K562 (cell line): ENCODE measurements around the gene ARHGEF17. TPM values are rescaled to one million over a fixed set of nuclear protein-coding genes. Genes with fewer than 3 reads are reported as not detected.

Experiments used
- ATAC-seq: fragments of 200-7000 bp; cut with Tn5 transposase; 3 replicates; pipeline ENCODE4 v1.9.1; 2020; ENCODE audit warnings: moderate library complexity
- BruUV-seq: library from RNA; stranded (reverse); fragments of 400-500 nt; replicated peaks from 2 replicates; lab custom pipeline; 2021; lab: Mats Ljungman, UMichigan
- CTCF ChIA-PET: fragments of 300-600 bp; formaldehyde crosslinking; extraction: SDS; loops from one replicate; lab custom pipeline; 2021; ENCODE audit warnings: low intra/inter-chr PET ratio; lab: Yijun Ruan, JAX
- POLR2A ChIA-PET: fragments of 300-600, 350-650 bp; sonication (Branson Sonifier 250); formaldehyde crosslinking; extraction: SDS; loops from one replicate; lab custom pipeline; 2021; ENCODE audit warnings: antibody characterized with exemption, inconsistent platforms; lab: Yijun Ruan, JAX
- DNase-seq, 4 experiments: peaks; one replicate each; pipeline versions ENCODE4 v3.0.0 to v3.0.0-alpha.2; 2011 to 2018; ENCODE audit warnings: low spot score in 3 of 4, mixed read lengths in 3 of 4; ENCODE audit errors: extremely low read depth in 1 of 4
- FAIRE-seq: peaks from 2 replicates; lab custom pipeline; 2011; peaks lifted over from hg19 to GRCh38; lab: Jason Lieb, UNC
- H2AFZ ChIP-seq: 2 replicates; pipeline ENCODE4 v1.6.0; 2011; ENCODE audit warnings: low read depth, low read length, control low read depth, inconsistent platforms
- H3K27ac ChIP-seq: fragments of 200-600 bp; 3 replicates; pipeline ENCODE4 v1.8.0; 2011; ENCODE audit warnings: low read depth, mild to moderate bottlenecking, control low read depth, inconsistent platforms, low read length, moderate library complexity, mixed read lengths; ENCODE audit errors: extremely low read depth
- H3K27me3 ChIP-seq, 2 experiments: fragments of 300-600 bp in 1 of 2; 2 replicates in 1 of 2; 3 replicates in 1 of 2; pipeline versions ENCODE4 v1.6.0 to v1.8.0; 2011; ENCODE audit warnings: inconsistent platforms in 2 of 2, low read length in 2 of 2, mild to moderate bottlenecking in 1 of 2, mixed read lengths in 1 of 2, moderate library complexity in 1 of 2; ENCODE audit not compliant: control insufficient read depth in 2 of 2, insufficient read depth in 2 of 2
- H3K36me3 ChIP-seq: fragments of 300-600 bp; 3 replicates; pipeline ENCODE4 v1.8.0; 2011; ENCODE audit warnings: mild to moderate bottlenecking, low read length, inconsistent platforms; ENCODE audit not compliant: control insufficient read depth, insufficient read depth
- H3K4me1 ChIP-seq, 2 experiments: fragments of 200-600 bp in 1 of 2; replicated peaks in 1 of 2; 2 replicates in 1 of 2; 3 replicates in 1 of 2; pipeline versions ENCODE4 v1.5.1 to v1.8.0; 2011; ENCODE audit warnings: inconsistent platforms in 2 of 2, low read length in 2 of 2, mild to moderate bottlenecking in 1 of 2, mixed read lengths in 1 of 2, moderate library complexity in 1 of 2; ENCODE audit not compliant: control insufficient read depth in 2 of 2, insufficient read depth in 2 of 2
- H3K4me2 ChIP-seq: 2 replicates; pipeline ENCODE4 v1.6.1; 2011; ENCODE audit warnings: low read length, control low read depth, inconsistent platforms, mixed read lengths; ENCODE audit not compliant: insufficient read depth
- H3K4me3 ChIP-seq: fragments of 200-600 bp; sonication (generic), shearing (Covaris generic); 2 replicates; pipeline ENCODE4 v1.5.1; 2016; ENCODE audit warnings: control low read depth, inconsistent platforms
- H3K79me2 ChIP-seq: fragments of 200-600 bp; 3 replicates; pipeline ENCODE4 v1.8.0; 2011; ENCODE audit warnings: low read length, inconsistent platforms; ENCODE audit not compliant: control insufficient read depth, insufficient read depth
- H3K9ac ChIP-seq, 2 experiments: 2 replicates each; pipeline versions ENCODE4 v1.6.0 to v1.6.1; 2011; ENCODE audit warnings: low read depth in 2 of 2, low read length in 2 of 2, control low read depth in 1 of 2, inconsistent platforms in 1 of 2, mild to moderate bottlenecking in 1 of 2, mixed read lengths in 1 of 2; ENCODE audit not compliant: insufficient read depth in 1 of 2
- H3K9me1 ChIP-seq: one replicate; pipeline ENCODE4 v1.6.0; 2011; ENCODE audit warnings: inconsistent platforms, mild to moderate bottlenecking, low read length, moderate library complexity; ENCODE audit not compliant: control insufficient read depth, insufficient read depth
- H3K9me3 ChIP-seq: replicated peaks from 2 replicates; pipeline ENCODE4 v1.5.1; 2011; ENCODE audit warnings: low read depth, low read length, inconsistent platforms; ENCODE audit not compliant: control insufficient read depth, insufficient read depth
- H4K20me1 ChIP-seq: replicated peaks from 2 replicates; pipeline ENCODE4 v1.6.1; 2011; ENCODE audit warnings: low read length, inconsistent platforms, mixed read lengths; ENCODE audit not compliant: control insufficient read depth, insufficient read depth
- HES1 ChIP-seq: fragments of 450-650 bp; IDR thresholded peaks from 2 replicates; pipeline ENCODE4 v1.6.1; 2016; ENCODE audit warnings: low read depth, mild to moderate bottlenecking, moderate library complexity
- L3MBTL2 ChIP-seq: fragments of 450-650 bp; IDR thresholded peaks from 2 replicates; pipeline ENCODE4 v1.6.1; 2016; ENCODE audit warnings: mild to moderate bottlenecking, moderate library complexity
- POLR2H ChIP-seq: IDR thresholded peaks from 2 replicates; pipeline ENCODE4 v1.6.1; 2016; ENCODE audit warnings: missing genetic modification characterization, low read depth, mild to moderate bottlenecking, control low read depth, missing compliant biosample characterization, moderate library complexity
- RBM14 ChIP-seq: fragments of 200-400 bp; formaldehyde crosslinking; IDR thresholded peaks from 2 replicates; pipeline ENCODE4 v1.6.1; 2018; ENCODE audit warnings: low read depth, mild to moderate bottlenecking, low read length, moderate library complexity, borderline replicate concordance; ENCODE audit not compliant: insufficient read depth
- RNF219 ChIP-seq: fragments of 250-450 bp; sonication (Bioruptor Pico); IDR thresholded peaks from 2 replicates; pipeline ENCODE4 v1.5.0; 2022; ENCODE audit warnings: mild to moderate bottlenecking
- ZNF263 ChIP-seq: sonication (generic); formaldehyde crosslinking; IDR thresholded peaks from 2 replicates; pipeline ENCODE4 v1.8.0; 2022; ENCODE audit warnings: mild to moderate bottlenecking, missing genetic modification reagents, borderline replicate concordance
- ZNF408 ChIP-seq: fragments of 250-450 bp; sonication (Bioruptor Pico); IDR thresholded peaks from 2 replicates; pipeline ENCODE4 v1.4.0; 2020; ENCODE audit warnings: low read depth, mild to moderate bottlenecking, moderate library complexity
- WGBS: fragments of 100-300 bp; shearing (Covaris generic); methylation state at CpG from one replicate; pipeline ENCODE4 v1.1.6; 2016; ENCODE audit warnings: low coverage, mixed read lengths; ENCODE audit not compliant: insufficient coverage; ENCODE audit errors: missing lambda C conversion rate; 5-methylcytosine and 5-hydroxymethylcytosine counted together
- in situ Hi-C: fragments of 300-500 bp; cut with MboI; formaldehyde crosslinking; loops from 4 replicates; pipeline ENCODE4 v1.15.0; 2018; ENCODE audit warnings: inconsistent platforms, mixed read lengths
- intact Hi-C: fragments of 100-400 bp; cut with micrococcal nuclease; formaldehyde crosslinking; loops from 2 replicates; pipeline ENCODE4 v1.14.2; 2022
- polyA plus RNA-seq, 8 experiments: library from polyadenylated mRNA; depleted of rRNA in 4 of 8; stranded (reverse) in 5 of 8; unstranded in 3 of 8; fragments of >200 nt; fragmentation: Nextera tagmentation in 2 of 8; fragmentation: Illumina TruSeq in 1 of 8; extraction: Ambion mirVana in 2 of 8; extraction: Trizol in 1 of 8; gene quantifications; 2 replicates each; pipeline versions ENCODE4 v1.2.1 to v1.2.3, GENCODE V29; 2011 to 2014; ENCODE audit warnings: inconsistent platforms in 1 of 8, missing spikeins in 1 of 8
- total RNA-seq, 7 experiments: library from RNA; depleted of rRNA in 6 of 7; stranded (reverse); fragments of >200 nt in 6 of 7; fragmentation: Illumina TruSeq in 2 of 7; extraction: Trizol in 2 of 7; gene quantifications; 2 replicates each; pipeline versions ENCODE4 v1.2.1 to v1.2.3, GENCODE V29; 2011 to 2021; ENCODE audit warnings: low replicate concordance in 1 of 7

The ARHGEF17 gene
- total and polyA plus RNA-seq, 9 of the 15 experiments (the other 6 are each of a cell fraction or from before 2014, with no cell fraction given), result 0.04 to 0.68 (median 0.10) TPM; not detected in 2

GRCh38 chr11:73323464-73323863 is 15.4 kb downstream of the ARHGEF17 start:
- no peak overlapping the region; a peak in 1 of 4 replicates for H3K9ac ChIP-seq
- ATAC-seq, result no peak; the same call in 2 of the 3 replicates
- no peak overlapping the region for H3K27ac ChIP-seq

More at GRCh38 chr11:73323464-73323863, 15.4 kb downstream of the ARHGEF17 start:
- no peak overlapping the region for H3K4me2 ChIP-seq
- H3K9me1 ChIP-seq, result no peaks in the 10 kb centered on the region
- intact Hi-C loops, result no loop called here
- H3K36me3 ChIP-seq, result no peaks in the 10 kb centered on the region
- in situ Hi-C loops, result no loop called here
- H3K4me1 ChIP-seq, result peaks cover 9 to 13% of the 10 kb centered on the region in 2 experiments; a peak in 4 of 5 replicates
- ChIA-PET CTCF (no interaction called here), POLR2A (interaction anchor here (0.6 to 1.0 kb wide), 2 partner anchors 9 to 36 kb away, joined by 3 read pairs; no protein-coding TSS in a partner anchor)
- H4K20me1 ChIP-seq, result no peaks in the 10 kb centered on the region; the same call in 1 of the 2 replicates
- H3K4me3 ChIP-seq, result no peak overlapping the region
- no peak for FAIRE-seq
- H3K79me2 ChIP-seq, result no peaks in the 10 kb centered on the region
- H3K9me3 ChIP-seq, result no peaks in the 10 kb centered on the region
- 30% methylated on average over 7 of the region's 14 CpGs for WGBS
- no peak overlapping the region for H2AFZ ChIP-seq
- BruUV-seq, result no TSS peak
- H3K27me3 ChIP-seq, result peaks cover 0 to 30% of the 10 kb centered on the region in 2 experiments; a peak in 2 of 5 replicates
- TF ChIP-seq RBM14 (no peak), POLR2H (tag) (no peak), ZNF263 (CRISPR knock-in tag) (0 out of 2 replicates have a peak, but pooled peaks have one; percentile 6), RNF219 (CRISPR knock-in tag) (no peak), ZNF408 (no peak), L3MBTL2 (no peak), HES1 (no peak)
- TF ChIP-seq, all 486 proteins: peak for 1
- DNase-seq, result peak in 1 of 4 experiments; percentile 33
